ENCODE results near the gene ABCG2.

- no peak for TF ChIP-seq EZH2phosphoT487 (IDR thresholded peaks at IDR 0.05; ENCODE audit: low read depth)
- no peak for TF ChIP-seq CTCF (IDR thresholded peaks at IDR 0.05; ENCODE audit: low read depth, low read length)
These were observed 28.4 kb downstream of the ABCG2 start for GRCh38 chr4:88130003-88130402.

Data from OCI-LY3 (cell line).